Measurements from ENCODE around the gene OXNAD1. TPM values are rescaled to one million over a fixed set of nuclear protein-coding genes. Genes with fewer than 3 reads are reported as not detected.

OXNAD1 gene
- total RNA-seq, 6 experiments from 2014 or later = 8.1 to 27.2 (median 16.2) TPM

DNA sequence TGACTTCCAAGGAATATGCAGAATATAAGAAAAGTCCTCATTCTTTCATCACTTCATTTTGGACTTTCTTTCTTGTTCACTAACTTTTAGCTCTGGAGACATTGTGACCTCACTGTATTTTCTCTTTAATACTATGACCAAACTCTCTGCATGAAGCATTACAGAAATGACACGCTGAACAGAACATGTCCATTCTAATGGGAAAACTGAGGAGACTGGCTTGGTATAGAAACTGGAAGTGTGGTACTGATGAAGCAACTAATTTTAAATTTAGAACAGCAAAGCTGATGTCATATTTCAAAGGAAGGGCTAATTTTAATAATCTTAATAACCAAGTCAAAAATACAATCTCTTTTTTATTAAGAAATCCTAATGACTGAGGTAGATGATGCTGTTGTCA, 5.0 kb upstream of the OXNAD1 start:
- ATAC-seq = no peak
- Histone ChIP-seq H3K27ac (no peak overlapping the region), H3K4me3 (no peak overlapping the region), H3K4me1 (peaks cover 0 to 15% (median 0%) of the 10 kb centered on the region in 4 donors), H3K27me3 (no peaks in the 10 kb centered on the region), H3K9me3 (no peaks in the 10 kb centered on the region), H3K36me3 (peaks cover 0 to 14% (median 0%) of the 10 kb centered on the region in 4 donors)
- DNase-seq = no peak
- WGBS (ENCODE audit: insufficient coverage, low coverage, low lambda C conversion rate, missing lambda C conversion rate) = 61% methylated on average over 1 of the region's 1 CpG
- intact Hi-C loops (cut with DNase I) = no loop called here
- no peak for TF ChIP-seq POLR2A (IDR thresholded peaks at IDR 0.05)
- TF ChIP-seq, protein P1, sequence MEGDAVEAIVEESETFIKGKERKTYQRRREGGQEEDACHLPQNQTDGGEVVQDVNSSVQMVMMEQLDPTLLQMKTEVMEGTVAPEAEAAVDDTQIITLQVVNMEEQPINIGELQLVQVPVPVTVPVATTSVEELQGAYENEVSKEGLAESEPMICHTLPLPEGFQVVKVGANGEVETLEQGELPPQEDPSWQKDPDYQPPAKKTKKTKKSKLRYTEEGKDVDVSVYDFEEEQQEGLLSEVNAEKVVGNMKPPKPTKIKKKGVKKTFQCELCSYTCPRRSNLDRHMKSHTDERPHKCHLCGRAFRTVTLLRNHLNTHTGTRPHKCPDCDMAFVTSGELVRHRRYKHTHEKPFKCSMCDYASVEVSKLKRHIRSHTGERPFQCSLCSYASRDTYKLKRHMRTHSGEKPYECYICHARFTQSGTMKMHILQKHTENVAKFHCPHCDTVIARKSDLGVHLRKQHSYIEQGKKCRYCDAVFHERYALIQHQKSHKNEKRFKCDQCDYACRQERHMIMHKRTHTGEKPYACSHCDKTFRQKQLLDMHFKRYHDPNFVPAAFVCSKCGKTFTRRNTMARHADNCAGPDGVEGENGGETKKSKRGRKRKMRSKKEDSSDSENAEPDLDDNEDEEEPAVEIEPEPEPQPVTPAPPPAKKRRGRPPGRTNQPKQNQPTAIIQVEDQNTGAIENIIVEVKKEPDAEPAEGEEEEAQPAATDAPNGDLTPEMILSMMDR (IDR thresholded peaks at IDR 0.05) = no peak

DNA sequence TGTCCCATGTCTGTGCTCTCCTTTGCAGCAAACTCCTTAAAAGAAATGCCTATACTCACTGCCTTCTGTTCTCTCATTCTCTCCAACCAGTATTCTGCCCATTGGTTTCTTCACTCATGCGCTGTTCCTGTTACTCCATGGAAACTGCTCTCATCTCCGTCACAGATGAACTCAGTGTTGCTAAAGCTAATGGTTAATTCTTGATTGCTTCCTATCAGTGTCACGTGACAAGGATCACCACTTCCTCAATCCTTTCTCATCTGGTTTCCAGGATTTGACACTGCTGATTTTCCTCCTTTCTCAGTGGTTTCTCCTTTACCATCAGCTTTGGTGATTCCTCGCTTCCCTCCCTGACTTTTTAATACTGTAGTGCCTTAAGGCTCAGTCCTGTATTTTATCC, 2.8 kb upstream of the OXNAD1 start:
- intact Hi-C loops (cut with DNase I) = no loop called here
- H3K4me1 ChIP-seq = peaks cover 0 to 29% (median under 1%) of the 10 kb centered on the region in 4 donors
- H3K9me3 ChIP-seq = no peaks in the 10 kb centered on the region
- DNase-seq = no peak
- no peak overlapping the region for H3K4me3 ChIP-seq
- no peak overlapping the region for H3K27ac ChIP-seq
- H3K27me3 ChIP-seq = no peaks in the 10 kb centered on the region
- 69% methylated on average over 4 of the region's 4 CpGs for WGBS (ENCODE audit: insufficient coverage, low coverage, low lambda C conversion rate, missing lambda C conversion rate)
- no peak for ATAC-seq
- TF ChIP-seq POLR2A (IDR thresholded peaks at IDR 0.05) = no peak
- TF ChIP-seq, protein P1 (IDR thresholded peaks at IDR 0.05) = no peak
- peaks cover 0 to 14% (median 0%) of the 10 kb centered on the region in 4 donors for H3K36me3 ChIP-seq

DNA sequence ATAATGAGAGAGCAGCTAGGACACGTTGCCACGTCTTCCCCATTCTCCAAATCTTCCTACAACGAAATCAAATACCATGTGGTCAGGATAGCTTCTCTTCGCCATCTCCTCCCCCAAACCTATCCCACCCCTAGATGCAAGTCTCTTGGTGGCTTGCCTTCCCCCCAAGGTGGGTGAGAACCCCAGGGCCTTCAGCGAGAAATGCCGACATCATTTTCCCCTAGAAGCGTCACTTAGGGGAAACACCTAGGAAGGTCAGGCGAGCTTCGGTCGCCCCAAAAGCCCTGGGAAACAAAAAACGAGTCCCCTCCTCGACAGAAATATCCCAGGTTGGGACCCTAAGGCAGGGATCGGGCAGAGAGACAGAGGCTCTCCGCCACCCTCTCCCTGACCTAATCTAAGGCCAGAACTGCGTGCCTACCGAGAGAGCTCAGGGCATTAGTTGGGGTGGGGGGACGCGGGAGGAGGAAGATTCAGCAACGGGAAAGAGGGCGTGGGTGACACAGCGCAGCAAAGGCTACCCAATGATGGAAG, 771 bp upstream of the OXNAD1 start:
- peak overlapping the region; percentile 63 to 91 (median 70) for H3K4me3 ChIP-seq
- intact Hi-C loops (cut with DNase I) = no loop called here
- no peaks in the 10 kb centered on the region for H3K27me3 ChIP-seq
- H3K4me1 ChIP-seq = peaks cover 0 to 43% (median 5%) of the 10 kb centered on the region in 4 donors
- DNase-seq (no peak), ATAC-seq (no peak)
- peaks cover 0 to 13% (median 0%) of the 10 kb centered on the region in 4 donors for H3K36me3 ChIP-seq
- TF ChIP-seq, protein P1 (IDR thresholded peaks at IDR 0.05) = no peak
- no peak for TF ChIP-seq POLR2A (IDR thresholded peaks at IDR 0.05)
- peak overlapping the region; percentile 4 to 96 (median 52) for H3K27ac ChIP-seq
- H3K9me3 ChIP-seq = no peaks in the 10 kb centered on the region
- WGBS (ENCODE audit: insufficient coverage, low coverage, low lambda C conversion rate, missing lambda C conversion rate) = under 1% methylated on average over 21 of the region's 21 CpGs

DNA sequence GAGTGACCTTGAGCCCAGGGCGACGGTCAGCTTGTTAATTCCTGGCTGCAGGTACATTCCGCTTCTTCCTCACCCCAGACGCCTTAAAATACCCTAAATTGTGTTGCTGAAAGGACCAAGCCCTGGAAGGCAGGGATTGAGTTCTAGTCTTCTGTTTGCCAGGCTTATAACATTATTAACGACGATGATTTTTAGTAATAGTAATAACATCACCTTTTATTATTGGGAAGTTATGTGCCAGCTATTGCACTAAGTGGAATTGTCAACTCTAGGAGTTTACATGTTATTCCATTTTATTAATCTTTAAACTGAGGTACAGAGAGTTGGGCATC, 409 bp downstream of the OXNAD1 start:
- Histone ChIP-seq H3K27me3 (no peaks in the 10 kb centered on the region), H3K36me3 (peaks cover 0 to 5% (median 2%) of the 10 kb centered on the region in 4 donors), H3K27ac (peak overlapping the region; percentile 72 to 96 (median 93)), H3K4me3 (peak overlapping the region; percentile 63 to 91 (median 70)), H3K9me3 (no peaks in the 10 kb centered on the region), H3K4me1 (peaks cover 0 to 43% (median 5%) of the 10 kb centered on the region in 4 donors)
- intact Hi-C loops (cut with DNase I) = no loop called here
- 0% methylated on average over 6 of the region's 6 CpGs for WGBS (ENCODE audit: insufficient coverage, low coverage, low lambda C conversion rate, missing lambda C conversion rate)
- DNase-seq (no peak), ATAC-seq (no peak)
- TF ChIP-seq, protein P1 (IDR thresholded peaks at IDR 0.05) = no peak
- peak; percentile 7 for TF ChIP-seq POLR2A (IDR thresholded peaks at IDR 0.05)

All from right lobe of liver (tissue), 6 donors.